Right atrium auricular region (tissue), 2 donors: Measurements from ENCODE around the gene TMEM196. TPM values are rescaled to one million over a fixed set of nuclear protein-coding genes. Genes with fewer than 3 reads are reported as not detected.

Source experiments
- DNase-seq: peaks from one replicate; pipeline ENCODE4 v3.0.0-alpha.2; 2019; ENCODE audit warnings: low spot score
- H3K27ac ChIP-seq, 2 donors: fragments of 200-600 bp; sonication (generic); 1 replicate in 1 of 2; 2 replicates in 1 of 2; pipeline ENCODE4 v1.5.1; 2016 to 2019
- H3K27me3 ChIP-seq, 2 donors: fragments of 200-600 bp; sonication (generic); one replicate each; pipeline versions ENCODE4 v1.5.1 to v1.6.0; 2017 to 2019
- H3K36me3 ChIP-seq: fragments of 200-600 bp; sonication (generic); one replicate; pipeline ENCODE4 v1.5.1; 2016
- H3K4me1 ChIP-seq, 2 donors: fragments of 200-600 bp; sonication (generic); one replicate each; pipeline versions ENCODE4 v1.5.1 to v1.6.0; 2017 to 2019
- H3K4me3 ChIP-seq, 2 donors: fragments of 200-600 bp; sonication (generic); 1 replicate in 1 of 2; 2 replicates in 1 of 2; pipeline ENCODE4 v1.5.1; 2017 to 2019; ENCODE audit warnings: mild to moderate bottlenecking in 1 of 2, moderate library complexity in 1 of 2
- H3K9me3 ChIP-seq, 2 donors: fragments of 200-600 bp; sonication (generic); one replicate each; pipeline ENCODE4 v1.5.1; 2019
- total RNA-seq, 2 donors: library from RNA; depleted of rRNA; stranded (reverse); fragments of >200 nt; gene quantifications; one replicate each; pipeline ENCODE4 v1.1.0, GENCODE V29; 2016
- TF ChIP-seq, protein P1 (sequence below), 2 donors: fragments of 200-600 bp; sonication (generic); IDR thresholded peaks; one replicate each; pipeline ENCODE4 v1.5.1; 2019; ENCODE audit warnings: antibody characterized with exemption in 2 of 2

Gene TMEM196
- not detected for total RNA-seq

DNA sequence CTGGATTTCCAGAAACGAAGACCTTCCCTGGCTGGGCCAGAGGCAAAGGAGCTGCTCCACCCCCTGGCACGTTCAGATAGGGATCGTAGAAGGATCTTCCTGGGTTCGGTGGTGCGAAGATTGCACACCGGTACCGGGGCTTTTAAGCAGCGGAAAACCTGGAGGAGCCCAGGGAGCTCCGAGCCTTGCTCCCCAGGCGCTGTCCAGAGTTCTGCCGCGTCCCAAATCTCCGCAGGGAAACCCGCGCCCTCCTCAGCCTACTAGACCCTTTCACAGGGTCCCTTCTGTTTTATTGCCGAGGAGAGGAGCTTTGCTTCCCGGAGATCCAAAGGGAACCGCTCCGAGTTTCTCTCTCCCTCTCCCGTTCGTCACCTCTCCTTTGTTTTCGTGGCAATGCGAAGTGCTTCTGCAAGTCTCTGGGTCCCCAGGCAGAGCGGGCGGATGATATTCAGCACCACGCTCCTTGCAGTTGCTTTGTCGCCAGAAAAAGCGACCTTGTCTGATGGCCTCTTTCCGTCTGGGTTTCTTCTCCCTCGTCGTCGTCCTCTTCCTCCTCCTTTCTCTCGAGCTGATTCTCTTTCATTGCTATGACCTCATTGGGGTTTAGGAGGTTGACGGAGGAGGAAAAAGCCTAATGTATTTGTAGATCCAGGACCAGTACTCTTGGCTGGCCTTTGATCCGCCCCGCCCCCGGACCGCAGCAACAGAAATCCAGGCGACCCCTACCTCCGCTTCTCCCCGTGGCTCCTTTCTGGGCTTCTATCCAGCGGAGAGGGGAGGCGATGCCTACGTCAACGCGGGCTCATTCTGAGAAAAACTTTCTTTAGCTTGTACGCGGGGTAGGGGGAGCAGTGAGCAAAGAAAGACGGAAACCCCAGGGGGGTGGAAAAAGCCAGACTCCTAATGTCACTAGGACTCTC lies at the start of gene TMEM196:
Gene TMEM196 (minus strand): TSS at position 777 of the 920 bp plus-strand sequence. CDS start 921 bp downstream, outside the sequence.
- TF ChIP-seq, protein P1, sequence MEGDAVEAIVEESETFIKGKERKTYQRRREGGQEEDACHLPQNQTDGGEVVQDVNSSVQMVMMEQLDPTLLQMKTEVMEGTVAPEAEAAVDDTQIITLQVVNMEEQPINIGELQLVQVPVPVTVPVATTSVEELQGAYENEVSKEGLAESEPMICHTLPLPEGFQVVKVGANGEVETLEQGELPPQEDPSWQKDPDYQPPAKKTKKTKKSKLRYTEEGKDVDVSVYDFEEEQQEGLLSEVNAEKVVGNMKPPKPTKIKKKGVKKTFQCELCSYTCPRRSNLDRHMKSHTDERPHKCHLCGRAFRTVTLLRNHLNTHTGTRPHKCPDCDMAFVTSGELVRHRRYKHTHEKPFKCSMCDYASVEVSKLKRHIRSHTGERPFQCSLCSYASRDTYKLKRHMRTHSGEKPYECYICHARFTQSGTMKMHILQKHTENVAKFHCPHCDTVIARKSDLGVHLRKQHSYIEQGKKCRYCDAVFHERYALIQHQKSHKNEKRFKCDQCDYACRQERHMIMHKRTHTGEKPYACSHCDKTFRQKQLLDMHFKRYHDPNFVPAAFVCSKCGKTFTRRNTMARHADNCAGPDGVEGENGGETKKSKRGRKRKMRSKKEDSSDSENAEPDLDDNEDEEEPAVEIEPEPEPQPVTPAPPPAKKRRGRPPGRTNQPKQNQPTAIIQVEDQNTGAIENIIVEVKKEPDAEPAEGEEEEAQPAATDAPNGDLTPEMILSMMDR (IDR thresholded peaks at IDR 0.05) = no peak
- Histone ChIP-seq H3K27me3 (peaks cover 5 to 8% of the 10 kb centered on the region in 2 donors), H3K4me1 (peaks cover 0 to 13% of the 10 kb centered on the region in 2 donors), H3K4me3 (peak within 1 kb of the TSS in 1 of 2 donors; percentile 17), H3K27ac (no peak within 1 kb of the TSS), H3K9me3 (no peaks in the 10 kb centered on the region), H3K36me3 (no peaks in the 10 kb centered on the region)
- DNase-seq = no peak

DNA sequence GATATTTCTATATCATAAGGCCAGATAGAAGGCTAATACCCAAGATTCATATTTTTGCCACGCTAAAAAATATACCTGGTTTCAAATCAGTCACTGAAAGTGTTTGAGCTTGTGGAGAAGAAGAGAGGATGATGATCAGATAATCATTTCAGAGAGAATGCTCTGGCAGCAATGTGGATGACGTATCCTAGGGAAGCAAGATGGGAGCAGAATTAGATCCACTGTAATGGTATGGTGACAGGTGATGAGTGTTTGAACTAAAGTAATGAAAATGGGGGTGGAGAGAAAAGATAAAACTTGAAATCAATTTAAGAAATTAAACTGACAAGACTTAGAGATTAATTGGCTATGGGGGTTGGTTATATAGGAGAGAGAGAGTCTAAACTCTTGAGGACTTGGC lies 42.7 kb upstream of the TMEM196 start:
- Histone ChIP-seq H3K36me3 (no peaks in the 10 kb centered on the region), H3K4me1 (no peaks in the 10 kb centered on the region), H3K9me3 (no peaks in the 10 kb centered on the region), H3K4me3 (no peak overlapping the region), H3K27ac (no peak overlapping the region), H3K27me3 (no peaks in the 10 kb centered on the region)
- TF ChIP-seq, protein P1 (IDR thresholded peaks at IDR 0.05) = no peak
- no peak for DNase-seq

DNA sequence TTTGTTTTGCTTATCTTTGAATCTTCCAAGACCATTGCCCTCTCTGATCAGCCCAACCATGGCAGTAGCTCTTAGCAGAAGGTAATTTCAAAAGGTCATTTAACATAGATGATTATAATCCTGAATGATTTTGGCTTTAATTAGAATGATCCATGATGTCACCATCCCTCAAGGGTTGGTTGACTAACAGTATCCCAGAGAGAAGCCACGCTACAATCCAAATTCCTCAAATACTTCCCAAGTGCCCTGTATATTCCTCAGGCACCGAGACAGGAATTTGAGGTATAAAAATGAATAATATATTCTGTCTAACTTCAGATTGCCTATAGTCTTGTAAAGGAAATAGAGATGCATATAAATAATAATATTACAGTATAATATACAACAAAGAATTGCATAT lies 42.1 kb upstream of the TMEM196 start:
- Histone ChIP-seq H3K36me3 (no peaks in the 10 kb centered on the region), H3K27ac (no peak overlapping the region), H3K9me3 (no peaks in the 10 kb centered on the region), H3K27me3 (no peaks in the 10 kb centered on the region), H3K4me1 (no peaks in the 10 kb centered on the region), H3K4me3 (no peak overlapping the region)
- DNase-seq = no peak
- TF ChIP-seq, protein P1 (IDR thresholded peaks at IDR 0.05) = no peak

DNA sequence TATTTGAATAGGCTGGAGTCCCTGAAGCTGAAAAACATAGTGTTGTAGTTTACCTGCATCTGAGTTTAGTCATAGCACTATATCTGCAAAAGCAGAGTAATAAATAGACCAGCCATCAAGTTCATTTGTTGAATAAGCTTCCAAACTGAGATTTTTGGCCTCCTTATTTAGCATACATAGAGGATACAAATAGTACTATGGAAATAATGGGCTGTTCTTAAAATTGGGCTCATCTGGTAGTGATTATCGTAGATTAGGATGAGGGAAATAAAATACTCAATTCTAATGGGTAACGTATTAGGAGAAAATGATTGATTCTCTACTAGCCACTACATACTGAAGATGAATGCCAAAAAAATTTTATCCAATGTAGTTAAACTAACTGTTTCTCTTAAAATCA lies 41.4 kb upstream of the TMEM196 start:
- Histone ChIP-seq H3K27me3 (no peaks in the 10 kb centered on the region), H3K36me3 (no peaks in the 10 kb centered on the region), H3K4me3 (no peak overlapping the region), H3K4me1 (no peaks in the 10 kb centered on the region), H3K9me3 (no peaks in the 10 kb centered on the region), H3K27ac (no peak overlapping the region)
- DNase-seq = no peak
- TF ChIP-seq, protein P1 (IDR thresholded peaks at IDR 0.05) = no peak

DNA sequence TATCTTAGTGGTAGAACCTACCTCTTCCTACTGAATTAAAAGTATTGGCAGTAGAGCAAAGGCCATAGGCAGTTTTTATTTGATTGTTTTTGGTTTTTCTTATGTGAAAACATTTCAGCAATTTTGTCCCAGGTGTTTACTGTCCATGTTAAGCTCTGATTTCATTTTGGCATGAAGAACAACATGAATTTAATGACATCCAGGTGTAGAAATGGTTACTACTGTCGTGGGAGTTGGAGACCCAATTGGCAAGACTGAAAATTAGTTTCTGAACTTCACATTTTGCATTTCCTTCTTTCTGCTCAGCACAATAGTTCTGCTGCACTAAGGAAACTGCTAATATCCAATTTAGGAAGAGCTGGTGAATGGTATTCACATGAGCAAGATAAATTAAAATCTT lies 38.0 kb upstream of the TMEM196 start:
- DNase-seq = no peak
- TF ChIP-seq, protein P1 (IDR thresholded peaks at IDR 0.05) = no peak
- no peaks in the 10 kb centered on the region for H3K36me3 ChIP-seq
- H3K27me3 ChIP-seq = no peaks in the 10 kb centered on the region
- no peaks in the 10 kb centered on the region for H3K9me3 ChIP-seq
- no peak overlapping the region for H3K4me3 ChIP-seq
- no peaks in the 10 kb centered on the region for H3K4me1 ChIP-seq
- H3K27ac ChIP-seq = no peak overlapping the region
